Large intestine (tissue), 3 donors: ENCODE results near the gene RAB11FIP4. TPM values are rescaled to one million over a fixed set of nuclear protein-coding genes. Genes with fewer than 3 reads are reported as not detected.

Experiments used
- DNase-seq, 2 donors: peaks; one replicate each; pipeline versions ENCODE4 v3.0.0 to v3.0.0-alpha.2; 2013
- H3K27ac ChIP-seq: one replicate; pipeline ENCODE4 v1.5.1; 2013; ENCODE audit warnings: low read length
- H3K27me3 ChIP-seq: 2 replicates; pipeline ENCODE4 v1.6.1; 2013; ENCODE audit warnings: low read length; ENCODE audit not compliant: control insufficient read depth, insufficient read depth
- H3K36me3 ChIP-seq: 2 replicates; pipeline ENCODE4 v1.6.1; 2013; ENCODE audit warnings: low read length; ENCODE audit not compliant: control insufficient read depth, insufficient read depth
- H3K4me1 ChIP-seq: one replicate; pipeline ENCODE4 v1.6.1; 2013; ENCODE audit warnings: low read length; ENCODE audit not compliant: control insufficient read depth, insufficient read depth
- H3K4me3 ChIP-seq: one replicate; pipeline ENCODE4 v1.5.1; 2013; ENCODE audit warnings: low read length
- H3K9me3 ChIP-seq: one replicate; pipeline ENCODE4 v1.6.1; 2013; ENCODE audit warnings: mild to moderate bottlenecking, low read depth, low read length, moderate library complexity; ENCODE audit not compliant: control insufficient read depth
- WGBS: methylation state at CpG from one replicate; pipeline ENCODE4 v1.1.5; 2013; ENCODE audit warnings: low lambda C conversion rate; ENCODE audit not compliant: insufficient coverage; 5-methylcytosine and 5-hydroxymethylcytosine counted together
- polyA plus RNA-seq: library from polyadenylated mRNA; unstranded; fragments of 120-200 nt; gene quantifications from one replicate; pipeline ENCODE4 v1.2.1, GENCODE V29; 2013

Gene RAB11FIP4
- polyA plus RNA-seq, 1 donor = 18.8 TPM

- no peak for DNase-seq
- H3K36me3 ChIP-seq = no peaks in the 10 kb centered on the region
- 100% methylated on average over 1 of the region's 6 CpGs for WGBS
- H3K4me3 ChIP-seq = no peak overlapping the region
- H3K4me1 ChIP-seq = no peaks in the 10 kb centered on the region
- no peaks in the 10 kb centered on the region for H3K9me3 ChIP-seq
- H3K27ac ChIP-seq = no peak overlapping the region
- H3K27me3 ChIP-seq = no peaks in the 10 kb centered on the region
Measured at GRCh38 chr17:31570231-31570630, 178.8 kb downstream of the RAB11FIP4 start.

DNA sequence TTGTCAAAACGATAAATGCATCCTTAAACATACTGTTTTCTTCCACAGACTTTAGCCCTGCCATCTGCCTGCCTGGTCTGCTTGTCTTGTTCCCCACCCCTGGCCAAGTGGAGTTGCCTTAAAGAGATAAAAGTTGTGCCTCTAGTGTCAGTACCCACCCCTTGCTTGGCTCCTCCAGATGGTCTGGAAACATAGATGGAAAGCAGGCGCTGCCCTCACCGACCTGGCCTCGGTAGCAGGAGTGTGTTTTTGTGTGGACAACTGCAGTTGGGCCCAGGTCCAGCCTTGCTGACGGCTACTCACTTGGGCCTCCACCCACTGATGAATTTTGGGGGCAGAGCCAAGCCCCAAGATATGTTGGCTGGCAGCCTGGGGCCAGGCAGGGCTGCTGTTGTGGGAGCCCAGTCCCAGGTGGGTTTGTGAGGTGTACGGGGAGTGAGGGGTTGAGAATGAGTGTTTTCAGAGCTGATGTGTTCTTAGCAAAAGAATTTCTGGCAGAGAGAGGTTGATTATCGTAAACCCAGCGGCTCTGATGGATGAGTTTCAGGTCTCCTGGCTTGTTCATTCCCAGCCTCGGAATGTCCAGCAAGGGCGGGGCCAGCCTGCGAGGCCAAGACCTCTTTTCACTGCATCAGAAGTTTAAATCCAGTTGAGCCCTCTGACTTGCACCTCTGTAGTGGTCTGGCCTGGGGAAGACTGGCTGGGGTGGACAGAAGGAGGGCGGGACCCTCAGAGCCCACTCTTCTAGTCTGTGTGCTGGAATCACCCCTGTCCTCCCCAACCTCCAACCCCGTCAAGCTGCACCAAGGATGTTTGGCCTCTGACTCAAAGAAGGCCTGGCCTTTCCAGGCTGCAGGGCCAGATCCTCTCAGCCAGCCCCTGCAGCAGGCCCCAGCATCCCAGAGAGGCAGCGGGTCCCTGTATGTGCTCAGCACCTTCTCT lies 179.7 kb downstream of the RAB11FIP4 start:
- WGBS = 60% methylated on average over 1 of the region's 14 CpGs
- no peaks in the 10 kb centered on the region for H3K36me3 ChIP-seq
- no peak overlapping the region for H3K4me3 ChIP-seq
- H3K4me1 ChIP-seq = no peaks in the 10 kb centered on the region
- H3K9me3 ChIP-seq = no peaks in the 10 kb centered on the region
- no peak for DNase-seq
- H3K27ac ChIP-seq = no peak overlapping the region
- H3K27me3 ChIP-seq = no peaks in the 10 kb centered on the region

- WGBS = no CpG with 5 or more reads among the region's 7 CpGs
- Histone ChIP-seq H3K4me1 (no peaks in the 10 kb centered on the region), H3K27ac (no peak overlapping the region), H3K27me3 (no peaks in the 10 kb centered on the region), H3K9me3 (no peaks in the 10 kb centered on the region), H3K36me3 (no peaks in the 10 kb centered on the region), H3K4me3 (no peak overlapping the region)
- DNase-seq = no peak
Measured at GRCh38 chr17:31572341-31572740, 180.9 kb downstream of the RAB11FIP4 start.

DNA sequence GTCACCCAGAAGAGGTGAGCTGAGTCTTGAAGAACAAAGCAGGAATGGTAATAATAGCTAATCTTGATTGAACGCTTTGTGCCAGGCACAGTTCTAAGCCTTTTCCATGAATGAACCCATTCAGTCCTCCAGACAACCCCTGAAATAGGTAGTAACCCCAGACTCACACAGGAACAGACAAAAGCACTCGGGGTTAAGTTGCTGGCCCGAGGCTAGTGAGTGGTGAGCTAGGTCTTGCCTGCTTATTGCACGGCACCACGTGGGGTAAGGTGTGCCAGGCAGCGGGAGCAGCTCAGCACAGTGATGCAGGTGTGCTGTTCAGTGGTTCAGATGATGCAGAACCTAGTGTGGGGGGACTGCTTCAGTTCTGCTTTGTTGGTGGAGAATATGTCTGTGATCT lies 181.6 kb downstream of the RAB11FIP4 start:
- Histone ChIP-seq H3K4me3 (no peak overlapping the region), H3K27ac (no peak overlapping the region), H3K9me3 (no peaks in the 10 kb centered on the region), H3K36me3 (no peaks in the 10 kb centered on the region), H3K27me3 (no peaks in the 10 kb centered on the region), H3K4me1 (no peaks in the 10 kb centered on the region)
- WGBS = no CpG with 5 or more reads among the region's 6 CpGs
- DNase-seq = no peak

DNA sequence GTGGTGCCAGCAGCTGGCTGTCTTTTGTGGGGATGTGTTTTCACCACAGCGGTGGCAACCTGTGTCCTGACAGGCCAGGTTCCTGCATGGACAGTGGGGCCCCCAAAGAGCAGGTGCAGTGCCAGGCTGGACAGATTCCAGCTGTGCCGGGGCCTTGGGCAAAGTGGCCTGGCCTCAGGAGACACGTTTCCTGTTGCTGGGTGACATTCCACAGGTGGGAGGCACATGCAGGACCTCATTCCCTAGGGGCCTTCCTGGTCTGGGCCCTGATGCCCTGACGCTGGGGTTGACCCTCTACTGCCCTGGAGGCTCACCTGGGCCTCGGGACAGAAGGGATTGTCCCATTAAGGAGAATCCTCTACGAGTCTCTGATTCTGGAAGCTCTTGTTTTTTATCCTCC lies 182.4 kb downstream of the RAB11FIP4 start:
- DNase-seq = no peak
- no peaks in the 10 kb centered on the region for H3K27me3 ChIP-seq
- no peak overlapping the region for H3K27ac ChIP-seq
- H3K4me3 ChIP-seq = no peak overlapping the region
- no CpG with 5 or more reads among the region's 6 CpGs for WGBS
- H3K36me3 ChIP-seq = no peaks in the 10 kb centered on the region
- no peaks in the 10 kb centered on the region for H3K4me1 ChIP-seq
- H3K9me3 ChIP-seq = no peaks in the 10 kb centered on the region

- H3K27ac ChIP-seq = no peak overlapping the region
- H3K9me3 ChIP-seq = no peaks in the 10 kb centered on the region
- no peaks in the 10 kb centered on the region for H3K4me1 ChIP-seq
- no peak overlapping the region for H3K4me3 ChIP-seq
- no peak for DNase-seq
- no CpG with 5 or more reads among the region's 10 CpGs for WGBS
- no peaks in the 10 kb centered on the region for H3K27me3 ChIP-seq
- no peaks in the 10 kb centered on the region for H3K36me3 ChIP-seq
Measured at GRCh38 chr17:31574458-31574857, 183.0 kb downstream of the RAB11FIP4 start.

GRCh38 chr17:31575043-31575442 lies 183.6 kb downstream of the RAB11FIP4 start:
- Histone ChIP-seq H3K4me1 (no peaks in the 10 kb centered on the region), H3K9me3 (no peaks in the 10 kb centered on the region), H3K4me3 (no peak overlapping the region), H3K27ac (no peak overlapping the region), H3K36me3 (no peaks in the 10 kb centered on the region), H3K27me3 (no peaks in the 10 kb centered on the region)
- no CpG with 5 or more reads among the region's 13 CpGs for WGBS
- no peak for DNase-seq

GRCh38 chr17:31579265-31579664 lies 187.8 kb downstream of the RAB11FIP4 start:
- H3K27me3 ChIP-seq = no peaks in the 10 kb centered on the region
- H3K4me3 ChIP-seq = no peak overlapping the region
- no peaks in the 10 kb centered on the region for H3K36me3 ChIP-seq
- DNase-seq = no peak
- H3K27ac ChIP-seq = no peak overlapping the region
- no peaks in the 10 kb centered on the region for H3K9me3 ChIP-seq
- 90% methylated on average over 2 of the region's 4 CpGs for WGBS
- no peaks in the 10 kb centered on the region for H3K4me1 ChIP-seq

DNA sequence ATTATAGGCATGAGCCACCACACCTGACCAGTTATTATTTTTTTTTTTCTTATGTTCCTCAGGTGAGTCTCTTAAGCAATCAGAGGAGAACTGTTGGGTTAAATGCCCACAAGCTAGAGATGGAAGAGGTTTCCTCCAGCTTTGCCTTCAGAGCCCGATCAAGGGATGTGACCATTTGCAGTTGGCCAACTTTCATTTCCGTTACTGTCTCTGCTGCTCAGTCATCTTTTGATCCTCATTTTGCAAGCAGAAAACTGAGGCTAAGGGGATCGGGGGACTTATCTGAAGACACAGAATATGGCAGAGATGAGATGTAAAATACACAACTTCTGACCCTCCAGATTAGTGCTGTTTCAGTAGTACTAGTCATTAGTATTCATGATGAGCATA lies 188.8 kb downstream of the RAB11FIP4 start:
- Histone ChIP-seq H3K27ac (no peak overlapping the region), H3K36me3 (no peaks in the 10 kb centered on the region), H3K4me3 (no peak overlapping the region), H3K27me3 (no peaks in the 10 kb centered on the region), H3K4me1 (no peaks in the 10 kb centered on the region), H3K9me3 (no peaks in the 10 kb centered on the region)
- no peak for DNase-seq
- no CpG with 5 or more reads among the region's 3 CpGs for WGBS

DNA sequence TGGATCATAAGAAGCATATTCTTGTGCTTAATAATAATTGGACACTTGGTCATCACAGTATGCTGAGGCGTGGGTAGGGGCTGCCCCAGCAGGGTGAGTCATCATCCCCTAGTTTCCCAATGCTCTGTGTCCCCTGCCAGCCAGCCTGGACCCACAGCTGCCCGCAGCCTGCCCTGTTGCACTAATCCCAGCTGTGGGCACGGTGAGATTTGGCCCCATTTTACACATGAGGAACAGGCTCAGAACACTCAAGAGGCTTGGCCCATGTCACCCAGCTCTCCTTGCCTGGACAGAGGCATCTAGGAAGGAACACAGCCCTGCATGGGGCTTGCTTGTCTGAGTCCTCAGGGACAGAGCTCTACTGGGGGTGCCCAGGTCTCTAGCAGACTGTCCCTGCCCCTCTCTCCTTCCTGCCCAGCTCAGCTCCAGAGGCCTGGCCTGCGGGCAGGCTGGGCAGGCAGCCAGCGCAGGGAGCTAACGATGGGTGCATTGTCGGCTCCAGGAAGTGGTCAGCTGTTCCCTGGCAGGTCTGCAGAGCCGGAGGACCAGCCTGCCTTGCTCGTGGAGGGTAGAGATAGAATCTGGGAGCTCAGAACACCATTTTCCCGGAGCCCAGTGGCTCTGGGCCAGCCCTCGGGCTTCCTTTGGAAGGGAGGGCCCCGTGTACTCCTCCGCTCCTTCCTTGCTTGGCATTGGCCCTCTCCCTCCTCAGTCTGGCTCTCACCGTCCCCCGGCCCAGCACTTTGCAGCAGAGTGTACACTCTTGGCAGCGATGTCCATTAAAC lies 189.4 kb downstream of the RAB11FIP4 start:
- DNase-seq = no peak
- Histone ChIP-seq H3K4me1 (no peaks in the 10 kb centered on the region), H3K9me3 (no peaks in the 10 kb centered on the region), H3K4me3 (no peak overlapping the region), H3K36me3 (no peaks in the 10 kb centered on the region), H3K27ac (peak overlapping the region; percentile 26), H3K27me3 (no peaks in the 10 kb centered on the region)
- no CpG with 5 or more reads among the region's 16 CpGs for WGBS
